Measurements from ENCODE around the gene SLC30A2.

SLC30A2 gene

GRCh38 chr1:26035203-26035958, 10.5 kb downstream of the SLC30A2 start (continued):
- TF ChIP-seq ZNF548 (tag by site-specific recombination; IDR thresholded peaks at IDR 0.05): no peak
- TF ChIP-seq, protein P1, sequence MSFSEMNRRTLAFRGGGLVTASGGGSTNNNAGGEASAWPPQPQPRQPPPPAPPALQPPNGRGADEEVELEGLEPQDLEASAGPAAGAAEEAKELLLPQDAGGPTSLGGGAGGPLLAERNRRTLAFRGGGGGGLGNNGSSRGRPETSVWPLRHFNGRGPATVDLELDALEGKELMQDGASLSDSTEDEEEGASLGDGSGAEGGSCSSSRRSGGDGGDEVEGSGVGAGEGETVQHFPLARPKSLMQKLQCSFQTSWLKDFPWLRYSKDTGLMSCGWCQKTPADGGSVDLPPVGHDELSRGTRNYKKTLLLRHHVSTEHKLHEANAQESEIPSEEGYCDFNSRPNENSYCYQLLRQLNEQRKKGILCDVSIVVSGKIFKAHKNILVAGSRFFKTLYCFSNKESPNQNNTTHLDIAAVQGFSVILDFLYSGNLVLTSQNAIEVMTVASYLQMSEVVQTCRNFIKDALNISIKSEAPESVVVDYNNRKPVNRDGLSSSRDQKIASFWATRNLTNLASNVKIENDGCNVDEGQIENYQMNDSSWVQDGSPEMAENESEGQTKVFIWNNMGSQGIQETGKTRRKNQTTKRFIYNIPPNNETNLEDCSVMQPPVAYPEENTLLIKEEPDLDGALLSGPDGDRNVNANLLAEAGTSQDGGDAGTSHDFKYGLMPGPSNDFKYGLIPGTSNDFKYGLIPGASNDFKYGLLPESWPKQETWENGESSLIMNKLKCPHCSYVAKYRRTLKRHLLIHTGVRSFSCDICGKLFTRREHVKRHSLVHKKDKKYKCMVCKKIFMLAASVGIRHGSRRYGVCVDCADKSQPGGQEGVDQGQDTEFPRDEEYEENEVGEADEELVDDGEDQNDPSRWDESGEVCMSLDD (tag by site-specific recombination; IDR thresholded peaks at IDR 0.05): peak; percentile 60; the same call in 1 of the 2 replicates
- TF ChIP-seq, protein P2, sequence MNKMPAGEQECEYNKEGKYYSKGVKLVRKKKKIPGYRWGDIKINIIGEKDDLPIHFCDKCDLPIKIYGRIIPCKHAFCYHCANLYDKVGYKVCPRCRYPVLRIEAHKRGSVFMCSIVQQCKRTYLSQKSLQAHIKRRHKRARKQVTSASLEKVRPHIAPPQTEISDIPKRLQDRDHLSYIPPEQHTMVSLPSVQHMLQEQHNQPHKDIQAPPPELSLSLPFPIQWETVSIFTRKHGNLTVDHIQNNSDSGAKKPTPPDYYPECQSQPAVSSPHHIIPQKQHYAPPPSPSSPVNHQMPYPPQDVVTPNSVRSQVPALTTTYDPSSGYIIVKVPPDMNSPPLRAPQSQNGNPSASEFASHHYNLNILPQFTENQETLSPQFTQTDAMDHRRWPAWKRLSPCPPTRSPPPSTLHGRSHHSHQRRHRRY (tag by site-specific recombination; IDR thresholded peaks at IDR 0.05): no peak
- no peak for TF ChIP-seq ZNF16 (tag by site-specific recombination; IDR thresholded peaks at IDR 0.05; ENCODE audit: low read depth)
- TF ChIP-seq ZNF488 (tag by site-specific recombination; IDR thresholded peaks at IDR 0.05): no peak
- no peak for TF ChIP-seq KLF17 (tag by site-specific recombination; IDR thresholded peaks at IDR 0.05)
- no peak for TF ChIP-seq ZNF571 (tag by site-specific recombination; IDR thresholded peaks at IDR 0.05)
- 0 out of 2 replicates have a peak, but pooled peaks have one; percentile 5 for TF ChIP-seq SP7 (tag by site-specific recombination; IDR thresholded peaks at IDR 0.05)
- TF ChIP-seq, protein P3, sequence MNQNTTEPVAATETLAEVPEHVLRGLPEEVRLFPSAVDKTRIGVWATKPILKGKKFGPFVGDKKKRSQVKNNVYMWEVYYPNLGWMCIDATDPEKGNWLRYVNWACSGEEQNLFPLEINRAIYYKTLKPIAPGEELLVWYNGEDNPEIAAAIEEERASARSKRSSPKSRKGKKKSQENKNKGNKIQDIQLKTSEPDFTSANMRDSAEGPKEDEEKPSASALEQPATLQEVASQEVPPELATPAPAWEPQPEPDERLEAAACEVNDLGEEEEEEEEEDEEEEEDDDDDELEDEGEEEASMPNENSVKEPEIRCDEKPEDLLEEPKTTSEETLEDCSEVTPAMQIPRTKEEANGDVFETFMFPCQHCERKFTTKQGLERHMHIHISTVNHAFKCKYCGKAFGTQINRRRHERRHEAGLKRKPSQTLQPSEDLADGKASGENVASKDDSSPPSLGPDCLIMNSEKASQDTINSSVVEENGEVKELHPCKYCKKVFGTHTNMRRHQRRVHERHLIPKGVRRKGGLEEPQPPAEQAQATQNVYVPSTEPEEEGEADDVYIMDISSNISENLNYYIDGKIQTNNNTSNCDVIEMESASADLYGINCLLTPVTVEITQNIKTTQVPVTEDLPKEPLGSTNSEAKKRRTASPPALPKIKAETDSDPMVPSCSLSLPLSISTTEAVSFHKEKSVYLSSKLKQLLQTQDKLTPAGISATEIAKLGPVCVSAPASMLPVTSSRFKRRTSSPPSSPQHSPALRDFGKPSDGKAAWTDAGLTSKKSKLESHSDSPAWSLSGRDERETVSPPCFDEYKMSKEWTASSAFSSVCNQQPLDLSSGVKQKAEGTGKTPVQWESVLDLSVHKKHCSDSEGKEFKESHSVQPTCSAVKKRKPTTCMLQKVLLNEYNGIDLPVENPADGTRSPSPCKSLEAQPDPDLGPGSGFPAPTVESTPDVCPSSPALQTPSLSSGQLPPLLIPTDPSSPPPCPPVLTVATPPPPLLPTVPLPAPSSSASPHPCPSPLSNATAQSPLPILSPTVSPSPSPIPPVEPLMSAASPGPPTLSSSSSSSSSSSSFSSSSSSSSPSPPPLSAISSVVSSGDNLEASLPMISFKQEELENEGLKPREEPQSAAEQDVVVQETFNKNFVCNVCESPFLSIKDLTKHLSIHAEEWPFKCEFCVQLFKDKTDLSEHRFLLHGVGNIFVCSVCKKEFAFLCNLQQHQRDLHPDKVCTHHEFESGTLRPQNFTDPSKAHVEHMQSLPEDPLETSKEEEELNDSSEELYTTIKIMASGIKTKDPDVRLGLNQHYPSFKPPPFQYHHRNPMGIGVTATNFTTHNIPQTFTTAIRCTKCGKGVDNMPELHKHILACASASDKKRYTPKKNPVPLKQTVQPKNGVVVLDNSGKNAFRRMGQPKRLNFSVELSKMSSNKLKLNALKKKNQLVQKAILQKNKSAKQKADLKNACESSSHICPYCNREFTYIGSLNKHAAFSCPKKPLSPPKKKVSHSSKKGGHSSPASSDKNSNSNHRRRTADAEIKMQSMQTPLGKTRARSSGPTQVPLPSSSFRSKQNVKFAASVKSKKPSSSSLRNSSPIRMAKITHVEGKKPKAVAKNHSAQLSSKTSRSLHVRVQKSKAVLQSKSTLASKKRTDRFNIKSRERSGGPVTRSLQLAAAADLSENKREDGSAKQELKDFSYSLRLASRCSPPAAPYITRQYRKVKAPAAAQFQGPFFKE (tag by site-specific recombination; IDR thresholded peaks at IDR 0.05; ENCODE audit: borderline replicate concordance): no peak
- TF ChIP-seq ZFP3 (tag by site-specific recombination; IDR thresholded peaks at IDR 0.05; ENCODE audit: low read depth): no peak
- TF ChIP-seq ZNF202 (tag by site-specific recombination; IDR thresholded peaks at IDR 0.05; ENCODE audit: borderline replicate concordance): no peak
- no peak for TF ChIP-seq BCL6B (tag by site-specific recombination; IDR thresholded peaks at IDR 0.05)
- TF ChIP-seq RBAK (tag by site-specific recombination; IDR thresholded peaks at IDR 0.05): no peak
- peak; percentile 99 for TF ChIP-seq GLIS2 (tag by site-specific recombination; IDR thresholded peaks at IDR 0.05)
- TF ChIP-seq ZNF449 (tag by site-specific recombination; IDR thresholded peaks at IDR 0.05): no peak
- TF ChIP-seq ZNF26 (tag by site-specific recombination; IDR thresholded peaks at IDR 0.05): no peak
- TF ChIP-seq EGR2 (tag by site-specific recombination; IDR thresholded peaks at IDR 0.05; ENCODE audit: low read depth): 0 out of 2 replicates have a peak, but pooled peaks have one; percentile 7
- no peak for TF ChIP-seq ZNF843 (tag by site-specific recombination; IDR thresholded peaks at IDR 0.05)
- TF ChIP-seq ZNF146 (tag by site-specific recombination; IDR thresholded peaks at IDR 0.05): no peak
- peak; percentile 79; the same call in 1 of the 2 replicates for TF ChIP-seq ZNF610 (tag by site-specific recombination; IDR thresholded peaks at IDR 0.05; ENCODE audit: borderline replicate concordance)
- TF ChIP-seq ZNF580 (tag by site-specific recombination; IDR thresholded peaks at IDR 0.05): no peak
- no peak for TF ChIP-seq ZNF157 (tag by site-specific recombination; IDR thresholded peaks at IDR 0.05)
